Gastrocnemius medialis (tissue), 4 donors: Measurements from ENCODE around the gene SLC16A3. TPM values are rescaled to one million over a fixed set of nuclear protein-coding genes. Genes with fewer than 3 reads are reported as not detected.
A peak's percentile ranks its signal among the peaks of the same experiment; 100 is the strongest.
"Not testable (repeated sequence)": the region's sequence is repeated elsewhere in the genome, so short reads cannot be mapped to it uniquely, and the experiment has no call there.

Experiments used
- ATAC-seq, 2 donors: fragments of 150-250 bp; one replicate each; pipeline ENCODE4 v1.9.1; 2016
- DNase-seq, 2 donors: peaks; one replicate each; pipeline ENCODE4 v3.0.0-alpha.2; 2019
- H3K27ac ChIP-seq, 4 donors: fragments of 200-600 bp; sonication (generic); 1 replicate in 1 of 4; 2 replicates in 3 of 4; pipeline ENCODE4 v1.5.1; 2016 to 2018; ENCODE audit warnings: mild to moderate bottlenecking in 2 of 4, moderate library complexity in 1 of 4
- H3K27me3 ChIP-seq, 3 donors: fragments of 200-600 bp; sonication (generic) in 2 of 3; 1 replicate in 1 of 3; 2 replicates in 2 of 3; pipeline versions ENCODE4 v1.5.1 to v1.6.0; 2016 to 2019; ENCODE audit warnings: mild to moderate bottlenecking in 1 of 3, moderate library complexity in 1 of 3
- H3K36me3 ChIP-seq, 2 donors: fragments of 200-600 bp; sonication (generic) in 1 of 2; one replicate each; pipeline ENCODE4 v1.5.1; 2017 to 2018
- H3K4me1 ChIP-seq, 2 donors: fragments of 200-600 bp; sonication (generic) in 1 of 2; one replicate each; pipeline ENCODE4 v1.5.1; 2016 to 2017; ENCODE audit warnings: mild to moderate bottlenecking in 2 of 2
- H3K4me3 ChIP-seq, 4 donors: fragments of 200-600 bp; sonication (generic) in 3 of 4; 1 replicate in 1 of 4; 2 replicates in 3 of 4; pipeline ENCODE4 v1.5.1; 2016 to 2019; ENCODE audit warnings: mild to moderate bottlenecking in 2 of 4
- H3K9me3 ChIP-seq, 3 donors: fragments of 200-600 bp; sonication (generic) in 2 of 3; 1 replicate in 1 of 3; 2 replicates in 2 of 3; pipeline ENCODE4 v1.5.1; 2016 to 2019
- CTCF ChIP-seq, 5 experiments: fragments of 450-650 bp in 3 of 5; fragments of 200-600 bp in 2 of 5; sonication (generic) in 2 of 5; IDR thresholded peaks in 4 of 5; conservative IDR thresholded peaks in 1 of 5; 1 replicate in 4 of 5; 2 replicates in 1 of 5; pipeline ENCODE4 v1.5.1; 2016 to 2019; ENCODE audit warnings: antibody characterized with exemption in 5 of 5, mild to moderate bottlenecking in 3 of 5, moderate library complexity in 3 of 5
- POLR2A ChIP-seq, 2 donors: fragments of 450-650 bp; IDR thresholded peaks; one replicate each; pipeline ENCODE4 v1.6.1; 2017; ENCODE audit warnings: antibody characterized with exemption in 2 of 2, mild to moderate bottlenecking in 2 of 2, moderate library complexity in 2 of 2
- in situ Hi-C, 4 donors: fragments of 200-750 bp; cut with MboI; loops; one replicate each; pipeline versions ENCODE4 v1.15.0 to v1.8.0; 2017; ENCODE audit warnings: low sequenced_read_pairs in 4 of 4
- intact Hi-C: fragments of 100-400 bp; cut with DNase I; formaldehyde crosslinking; loops from one replicate; pipeline ENCODE4 v1.15.1; 2023; ENCODE audit warnings: low total_unique reads
- total RNA-seq, 4 donors: library from RNA; depleted of rRNA; stranded (reverse); fragments of >200 nt; gene quantifications; one replicate each; pipeline versions ENCODE4 v1.1.0 to v1.2.3, GENCODE V29; 2016

The SLC16A3 gene
- total RNA-seq, 4 donors from 2014 or later = 46.0 to 173 (median 126) TPM

GRCh38 chr17:82252511-82253178 is 23.8 kb downstream of the SLC16A3 start:
- DNase-seq = no peak
- peaks cover under 1 to 5% of the 10 kb centered on the region in 2 donors for H3K4me1 ChIP-seq
- no peaks in the 10 kb centered on the region for H3K9me3 ChIP-seq
- intact Hi-C loops (no loop called here), in situ Hi-C loops (no loop called here)
- no peak overlapping the region for H3K4me3 ChIP-seq
- no peak for TF ChIP-seq POLR2A (IDR thresholded peaks at IDR 0.05)
- no peak for TF ChIP-seq CTCF (IDR thresholded peaks at IDR 0.05 in 4 of 5, conservative IDR thresholded peaks at IDR 0.05 in 1 of 5)
- H3K27ac ChIP-seq = peak overlapping the region in 1 of 4 donors; percentile 33
- no peaks in the 10 kb centered on the region for H3K27me3 ChIP-seq
- no peak for ATAC-seq
- peaks cover 9 to 93% of the 10 kb centered on the region in 2 donors for H3K36me3 ChIP-seq

GRCh38 chr17:82253179-82253544 is 24.3 kb downstream of the SLC16A3 start:
- no peaks in the 10 kb centered on the region for H3K27me3 ChIP-seq
- intact Hi-C loops = no loop called here
- peak overlapping the region in 1 of 4 donors; percentile 18 for H3K27ac ChIP-seq
- TF ChIP-seq CTCF (IDR thresholded peaks at IDR 0.05 in 4 of 5, conservative IDR thresholded peaks at IDR 0.05 in 1 of 5) (no peak), POLR2A (IDR thresholded peaks at IDR 0.05) (no peak)
- H3K36me3 ChIP-seq = peaks cover 9 to 89% of the 10 kb centered on the region in 2 donors
- in situ Hi-C loops = no loop called here
- no peak overlapping the region for H3K4me3 ChIP-seq
- no peak for ATAC-seq
- no peak for DNase-seq
- H3K4me1 ChIP-seq = peaks cover 0 to 5% of the 10 kb centered on the region in 2 donors
- H3K9me3 ChIP-seq = no peaks in the 10 kb centered on the region

- peaks cover 9 to 87% of the 10 kb centered on the region in 2 donors for H3K36me3 ChIP-seq
- ATAC-seq, H3K27ac ChIP-seq, in situ Hi-C loops, H3K9me3 ChIP-seq, H3K4me1 ChIP-seq, DNase-seq, H3K4me3 ChIP-seq, intact Hi-C loops, H3K27me3 ChIP-seq: not testable (repeated sequence)
Observed at GRCh38 chr17:82254096-82254495, 25.3 kb downstream of the SLC16A3 start.

GRCh38 chr17:82254746-82255145 is 25.9 kb downstream of the SLC16A3 start:
- in situ Hi-C loops, H3K4me1 ChIP-seq, intact Hi-C loops, DNase-seq, H3K9me3 ChIP-seq, H3K27ac ChIP-seq, ATAC-seq, H3K27me3 ChIP-seq, H3K4me3 ChIP-seq: not testable (repeated sequence)
- H3K36me3 ChIP-seq = peaks cover 9 to 87% of the 10 kb centered on the region in 2 donors

GRCh38 chr17:82255402-82255972 is 26.6 kb downstream of the SLC16A3 start:
- intact Hi-C loops = no loop called here

More at GRCh38 chr17:82255402-82255972, 26.6 kb downstream of the SLC16A3 start:
- DNase-seq (no peak), ATAC-seq (no peak)
- H3K4me3 ChIP-seq = no peak overlapping the region
- peaks cover 0 to 4% of the 10 kb centered on the region in 2 donors for H3K4me1 ChIP-seq
- no peaks in the 10 kb centered on the region for H3K9me3 ChIP-seq
- H3K27me3 ChIP-seq = no peaks in the 10 kb centered on the region
- TF ChIP-seq POLR2A (IDR thresholded peaks at IDR 0.05) = no peak
- TF ChIP-seq CTCF (IDR thresholded peaks at IDR 0.05 in 4 of 5, conservative IDR thresholded peaks at IDR 0.05 in 1 of 5) = no peak
- peaks cover 9 to 87% of the 10 kb centered on the region in 2 donors for H3K36me3 ChIP-seq
- peak overlapping the region in 1 of 4 donors; percentile 22 for H3K27ac ChIP-seq
- in situ Hi-C loops = no loop called here
